Mammary epithelial cell (primary cell): ENCODE data around the gene DEPP1.

Source experiments
- EZH2 ChIP-seq: IDR thresholded peaks from 2 replicates; pipeline ENCODE4 v1.6.1; 2012; ENCODE audit warnings: low read length, inconsistent platforms, borderline replicate concordance
- TF ChIP-seq, protein P1 (sequence below), 2 donors: IDR thresholded peaks in 1 of 2; conservative IDR thresholded peaks in 1 of 2; 2 replicates each; pipeline ENCODE4 v1.5.1; 2011 to 2012; ENCODE audit warnings: inconsistent platforms in 2 of 2, low read length in 2 of 2, mild to moderate bottlenecking in 2 of 2, control low read depth in 1 of 2, low read depth in 1 of 2; ENCODE audit not compliant: insufficient read depth in 1 of 2; ENCODE audit errors: extremely low read depth in 1 of 2

DNA sequence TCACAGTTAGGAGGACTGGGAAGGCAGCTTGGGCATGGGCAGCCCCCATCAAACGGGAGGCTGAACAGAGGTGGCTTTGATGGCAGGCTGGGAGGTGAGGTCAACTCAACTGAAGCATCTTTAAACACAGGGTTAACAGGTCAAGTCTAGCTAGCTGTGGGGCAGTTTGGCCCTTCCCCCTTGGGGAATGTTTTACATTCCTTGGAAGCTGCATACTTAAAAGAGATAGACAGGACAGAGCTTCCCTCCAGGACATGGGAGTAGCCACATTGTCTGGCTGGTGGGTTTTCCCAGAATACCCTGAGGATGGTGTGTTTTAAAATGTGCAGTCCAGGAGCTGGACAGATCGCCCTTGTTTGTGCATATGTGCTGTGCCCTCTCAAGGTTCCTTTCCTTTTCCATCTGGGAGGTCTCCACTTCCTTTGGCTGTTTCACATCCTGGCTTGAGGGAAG is 25.8 kb downstream of the DEPP1 start:
- TF ChIP-seq, protein P1, sequence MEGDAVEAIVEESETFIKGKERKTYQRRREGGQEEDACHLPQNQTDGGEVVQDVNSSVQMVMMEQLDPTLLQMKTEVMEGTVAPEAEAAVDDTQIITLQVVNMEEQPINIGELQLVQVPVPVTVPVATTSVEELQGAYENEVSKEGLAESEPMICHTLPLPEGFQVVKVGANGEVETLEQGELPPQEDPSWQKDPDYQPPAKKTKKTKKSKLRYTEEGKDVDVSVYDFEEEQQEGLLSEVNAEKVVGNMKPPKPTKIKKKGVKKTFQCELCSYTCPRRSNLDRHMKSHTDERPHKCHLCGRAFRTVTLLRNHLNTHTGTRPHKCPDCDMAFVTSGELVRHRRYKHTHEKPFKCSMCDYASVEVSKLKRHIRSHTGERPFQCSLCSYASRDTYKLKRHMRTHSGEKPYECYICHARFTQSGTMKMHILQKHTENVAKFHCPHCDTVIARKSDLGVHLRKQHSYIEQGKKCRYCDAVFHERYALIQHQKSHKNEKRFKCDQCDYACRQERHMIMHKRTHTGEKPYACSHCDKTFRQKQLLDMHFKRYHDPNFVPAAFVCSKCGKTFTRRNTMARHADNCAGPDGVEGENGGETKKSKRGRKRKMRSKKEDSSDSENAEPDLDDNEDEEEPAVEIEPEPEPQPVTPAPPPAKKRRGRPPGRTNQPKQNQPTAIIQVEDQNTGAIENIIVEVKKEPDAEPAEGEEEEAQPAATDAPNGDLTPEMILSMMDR (conservative IDR thresholded peaks at IDR 0.05 in 1 of 2, IDR thresholded peaks at IDR 0.05 in 1 of 2; ENCODE audit: extremely low read depth in 1 of 2, insufficient read depth in 1 of 2, low read depth in 1 of 2, low read length in 2 of 2): no peak
- no peak for TF ChIP-seq EZH2
